ENCODE results near the gene SMIM27.

Gene SMIM27

GRCh38 chr9:32558408-32558934, 6.3 kb downstream of the SMIM27 start:
- no peak for DNase-seq (ENCODE audit: low spot score)

GRCh38 chr9:32565967-32566366, 13.8 kb downstream of the SMIM27 start:
- DNase-seq (ENCODE audit: low spot score), result no peak

DNA sequence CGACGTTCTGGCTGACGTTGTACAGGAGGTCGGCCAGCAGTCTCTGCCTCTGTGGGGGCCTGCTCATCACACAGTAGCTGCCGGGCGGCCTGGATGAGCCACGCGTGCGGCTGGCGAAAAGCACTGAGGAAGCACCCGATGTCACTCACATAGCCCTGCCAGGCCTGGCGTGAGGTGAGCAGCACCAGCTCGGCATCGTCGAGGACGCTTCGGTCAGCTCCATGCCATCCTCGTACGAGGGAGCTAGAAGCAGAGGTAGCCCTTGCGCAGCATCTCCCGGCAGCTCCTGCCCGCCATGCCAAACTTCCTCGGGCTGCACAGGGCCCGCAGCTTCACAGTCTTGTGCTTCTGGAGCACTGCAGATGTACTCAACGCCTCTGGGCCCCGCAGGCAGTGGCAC, 14.6 kb downstream of the SMIM27 start:
- DNase-seq (ENCODE audit: low spot score), result no peak

- no peak for DNase-seq (ENCODE audit: low spot score)
Observed at GRCh38 chr9:32570262-32570661, 18.1 kb downstream of the SMIM27 start.

GRCh38 chr9:32571969-32572899, 20.1 kb downstream of the SMIM27 start:
- DNase-seq (ENCODE audit: low spot score), result peak; percentile 81

DNA sequence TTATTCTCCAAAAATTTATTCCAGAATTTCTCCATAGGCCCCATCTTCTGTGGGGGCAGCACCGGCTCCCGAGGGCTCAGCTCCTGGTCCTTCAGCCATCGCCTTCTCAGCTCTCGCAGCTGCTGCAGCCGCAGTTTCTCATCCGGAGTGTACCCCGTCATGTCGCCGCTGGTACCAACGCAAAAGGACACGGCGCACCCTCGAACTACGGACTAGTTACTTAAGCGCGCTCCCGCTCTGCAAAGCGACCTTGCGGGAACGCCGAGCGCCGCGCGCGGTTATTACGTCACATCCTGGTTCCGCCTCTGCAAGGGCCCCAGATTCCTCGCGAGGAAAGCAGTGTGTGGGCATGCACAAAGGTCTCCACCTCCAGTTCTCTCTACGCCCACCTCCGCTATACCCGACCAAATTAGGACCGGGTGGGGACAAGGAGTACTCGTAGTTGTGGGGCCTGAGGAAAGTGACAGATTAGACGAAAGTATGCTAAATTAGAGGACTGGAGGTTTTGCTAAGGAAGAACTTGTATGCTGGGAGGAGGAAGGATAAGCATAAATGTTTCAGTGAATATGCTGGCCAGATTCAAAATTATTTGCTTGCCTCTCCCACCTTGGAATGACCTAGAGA, 20.9 kb downstream of the SMIM27 start, which contains the start of gene NDUFB6:
TSS of gene NDUFB6 (minus strand) at position 260 of the 624 bp plus-strand sequence. CDS start at position 161, 99 bp downstream.
- peak; percentile 92 for DNase-seq (ENCODE audit: low spot score)

GRCh38 chr9:32573821-32574220, 21.7 kb downstream of the SMIM27 start:
- no peak for DNase-seq (ENCODE audit: low spot score)

GRCh38 chr9:32574858-32575257, 22.7 kb downstream of the SMIM27 start:
- no peak for DNase-seq (ENCODE audit: low spot score)

- no peak for DNase-seq (ENCODE audit: low spot score)
Observed at GRCh38 chr9:32577316-32577715, 25.2 kb downstream of the SMIM27 start.

- no peak for DNase-seq (ENCODE audit: low spot score)
Observed at GRCh38 chr9:32578976-32579375, 26.8 kb downstream of the SMIM27 start.

DNA sequence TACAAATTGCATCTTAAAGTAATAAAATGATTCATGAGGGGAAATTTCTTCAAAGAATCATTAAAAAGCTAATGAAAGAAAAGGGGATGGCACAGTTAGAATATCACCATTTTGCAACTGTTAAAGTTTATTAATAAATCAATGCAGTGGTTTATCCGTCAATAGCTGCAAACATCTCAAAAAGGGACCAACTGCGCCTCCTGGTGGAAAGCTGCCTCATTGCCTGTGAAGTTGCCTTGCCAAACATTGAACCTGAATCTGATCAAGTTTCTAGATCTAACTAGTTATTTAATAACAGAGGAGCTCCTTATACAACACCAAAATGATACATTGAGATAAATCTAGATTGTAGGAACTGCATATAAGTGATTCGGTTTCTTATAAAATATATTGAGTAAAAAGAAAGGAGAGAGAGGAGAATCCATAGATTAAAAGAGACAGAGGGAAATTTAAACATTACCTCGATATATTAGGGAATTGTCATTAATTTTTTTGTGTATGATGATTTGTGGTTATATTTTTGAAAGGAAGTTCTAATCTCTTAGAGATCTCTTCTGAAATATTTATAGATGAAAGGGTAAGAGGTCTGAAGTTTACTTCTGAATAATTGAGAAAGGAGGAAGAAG, 27.7 kb downstream of the SMIM27 start:
- peak; percentile 58 for DNase-seq (ENCODE audit: low spot score)

GRCh38 chr9:32580631-32581300, 28.6 kb downstream of the SMIM27 start:
- DNase-seq (ENCODE audit: low spot score), result peak; percentile 9

DNA sequence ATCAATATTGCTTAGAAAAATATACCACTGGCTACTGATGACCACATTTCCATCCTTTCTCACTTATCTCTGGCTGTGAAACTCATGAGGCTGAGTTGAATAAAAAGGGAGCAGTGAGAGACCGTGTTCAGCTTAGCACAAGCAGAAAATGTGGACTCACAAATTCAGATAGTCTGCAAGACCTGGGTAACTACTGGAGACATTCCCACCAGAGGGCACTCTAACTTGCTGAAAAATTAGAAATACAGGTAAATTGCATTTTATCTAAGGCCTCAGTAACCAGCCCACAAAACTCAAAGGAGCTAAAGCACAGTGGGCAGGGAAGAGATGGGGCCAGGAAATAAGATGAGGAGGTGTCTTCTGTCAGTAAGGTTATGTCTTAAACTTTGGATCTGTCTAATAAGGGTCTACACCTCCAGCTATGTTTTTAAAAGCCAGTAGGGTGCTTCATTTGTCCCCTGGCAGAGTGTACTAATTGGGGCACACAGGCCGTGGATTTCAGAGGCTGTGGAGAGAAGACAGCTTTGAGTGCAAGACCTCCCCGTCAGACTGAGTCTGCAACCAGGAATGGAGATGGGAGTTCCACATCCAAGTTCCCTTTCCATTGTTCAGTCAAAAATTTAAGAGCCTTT, 29.5 kb downstream of the SMIM27 start:
- DNase-seq (ENCODE audit: low spot score), result peak; percentile 56

- DNase-seq (ENCODE audit: low spot score), result peak; percentile 21
Observed at GRCh38 chr9:32584784-32585183, 32.7 kb downstream of the SMIM27 start.

DNA sequence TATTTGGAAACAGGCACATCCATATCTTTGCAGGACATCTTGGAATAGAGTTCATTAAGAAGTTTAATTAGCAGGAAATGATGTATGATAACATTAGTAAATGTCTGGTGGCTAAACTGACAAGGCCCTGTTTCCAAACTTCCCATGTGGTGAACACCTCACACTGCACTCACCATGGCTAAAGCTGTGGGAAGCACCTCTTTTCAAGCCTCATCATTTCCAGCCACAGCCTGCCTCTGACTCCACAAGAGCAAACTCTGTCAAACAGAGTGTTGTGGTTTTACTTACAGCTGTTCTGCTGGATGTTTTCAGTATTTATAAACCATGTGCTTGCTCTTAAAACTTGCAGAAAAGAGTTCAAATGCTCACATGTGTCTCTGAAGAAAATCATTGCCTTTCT, 35.8 kb downstream of the SMIM27 start:
- DNase-seq (ENCODE audit: low spot score), result no peak

GRCh38 chr9:32589083-32589723, 37.1 kb downstream of the SMIM27 start:
- peak; percentile 51 for DNase-seq (ENCODE audit: low spot score)

DNA sequence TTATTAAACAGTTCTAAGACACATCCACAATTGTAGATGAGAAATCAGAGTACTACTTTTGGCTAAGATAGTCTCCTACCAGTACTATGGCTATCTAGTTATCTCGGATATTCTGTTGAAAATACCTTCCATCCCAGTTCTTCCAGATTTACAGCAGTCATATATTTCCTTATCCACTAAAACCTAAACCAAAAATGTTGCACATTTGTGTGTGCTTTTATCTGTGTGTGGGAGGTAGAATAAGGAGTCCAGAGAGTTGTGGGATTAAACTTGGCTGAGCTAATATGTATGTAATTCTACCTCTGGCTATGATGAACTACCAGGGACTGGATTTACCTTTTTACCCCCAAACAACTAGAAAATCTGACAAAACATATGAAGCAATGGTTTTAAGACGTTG, 38.3 kb downstream of the SMIM27 start:
- no peak for DNase-seq (ENCODE audit: low spot score)

- peak; percentile 30 for DNase-seq (ENCODE audit: low spot score)
Observed at GRCh38 chr9:32590898-32591297, 38.8 kb downstream of the SMIM27 start.

GRCh38 chr9:32596096-32596865, 44.2 kb downstream of the SMIM27 start:
- DNase-seq (ENCODE audit: low spot score), result no peak

- DNase-seq (ENCODE audit: low spot score), result no peak
Observed at GRCh38 chr9:32596936-32597335, 44.8 kb downstream of the SMIM27 start.
